HepG2 (cell line): Measurements from ENCODE around the gene ANKRD6. TPM values are rescaled to one million over a fixed set of nuclear protein-coding genes. Genes with fewer than 3 reads are reported as not detected.
A peak's percentile ranks its signal among the peaks of the same experiment; 100 is the strongest.

ENCODE experiments used
- ATM ChIP-seq: fragments of 450-650 bp; IDR thresholded peaks from 2 replicates; pipeline ENCODE4 v1.7.1; 2017; ENCODE audit warnings: mild to moderate bottlenecking, borderline replicate concordance
- BRF2 ChIP-seq: sonication (generic); formaldehyde crosslinking; IDR thresholded peaks from 2 replicates; pipeline ENCODE4 v1.8.1; 2022; ENCODE audit warnings: mild to moderate bottlenecking, missing genetic modification reagents
- HINFP ChIP-seq: sonication (generic); formaldehyde crosslinking; IDR thresholded peaks from 2 replicates; pipeline ENCODE4 v1.4.0; 2020; ENCODE audit warnings: low read depth, mild to moderate bottlenecking, missing genetic modification reagents
- NR0B2 ChIP-seq: sonication (generic); formaldehyde crosslinking; IDR thresholded peaks from 2 replicates; pipeline ENCODE4 v1.4.0; 2020; ENCODE audit warnings: mild to moderate bottlenecking, missing genetic modification reagents
- PBX3 ChIP-seq: sonication (generic); formaldehyde crosslinking; IDR thresholded peaks from 2 replicates; pipeline ENCODE4 v1.8.1; 2023; ENCODE audit warnings: missing genetic modification reagents, inconsistent platforms, borderline replicate concordance
- PREB ChIP-seq: sonication (generic); formaldehyde crosslinking; IDR thresholded peaks from 2 replicates; pipeline ENCODE4 v1.4.0; 2020; ENCODE audit warnings: missing genetic modification reagents
- PTBP1 ChIP-seq: fragments of 200-400 bp; formaldehyde crosslinking; IDR thresholded peaks from 2 replicates; pipeline ENCODE4 v1.6.1; 2018; ENCODE audit warnings: low read length, low read depth; ENCODE audit not compliant: poor library complexity, severe bottlenecking
- TBL1XR1 ChIP-seq: fragments of 150-350 bp; IDR thresholded peaks from 2 replicates; pipeline ENCODE4 v1.6.1; 2014; ENCODE audit warnings: borderline replicate concordance, low read length; ENCODE audit not compliant: partially characterized antibody
- TRAFD1 ChIP-seq: sonication (generic); formaldehyde crosslinking; IDR thresholded peaks from 2 replicates; pipeline ENCODE4 v1.5.1; 2020; ENCODE audit warnings: missing genetic modification reagents, mild to moderate bottlenecking, borderline replicate concordance
- ZBTB42 ChIP-seq: sonication (generic); formaldehyde crosslinking; IDR thresholded peaks from 2 replicates; pipeline ENCODE4 v1.5.0; 2020; ENCODE audit warnings: mild to moderate bottlenecking, missing genetic modification reagents
- ZBTB44 ChIP-seq: sonication (generic); formaldehyde crosslinking; IDR thresholded peaks from 2 replicates; pipeline ENCODE4 v1.4.0; 2020; ENCODE audit warnings: missing genetic modification reagents
- ZMAT5 ChIP-seq: sonication (generic); formaldehyde crosslinking; IDR thresholded peaks from 2 replicates; pipeline ENCODE4 v1.5.0; 2020; ENCODE audit warnings: mild to moderate bottlenecking, low read depth, missing genetic modification reagents, borderline replicate concordance
- ZNF180 ChIP-seq: sonication (generic); formaldehyde crosslinking; IDR thresholded peaks from 2 replicates; pipeline ENCODE4 v1.4.0; 2020; ENCODE audit warnings: low read depth, missing genetic modification reagents, borderline replicate concordance
- ZNF343 ChIP-seq: sonication (generic); formaldehyde crosslinking; IDR thresholded peaks from 2 replicates; pipeline ENCODE4 v1.4.0; 2020; ENCODE audit warnings: mild to moderate bottlenecking, missing genetic modification reagents
- ZNF615 ChIP-seq: sonication (generic); formaldehyde crosslinking; IDR thresholded peaks from 2 replicates; pipeline ENCODE4 v1.5.0; 2020; ENCODE audit warnings: mild to moderate bottlenecking, missing genetic modification reagents, borderline replicate concordance
- ZNF766 ChIP-seq: sonication (generic); formaldehyde crosslinking; IDR thresholded peaks from 2 replicates; pipeline ENCODE4 v1.5.0; 2020; ENCODE audit warnings: missing genetic modification reagents, borderline replicate concordance
- ZSCAN25 ChIP-seq: sonication (generic); formaldehyde crosslinking; IDR thresholded peaks from 2 replicates; pipeline ENCODE4 v1.8.0; 2022; ENCODE audit warnings: mild to moderate bottlenecking, missing genetic modification reagents
- polyA plus RNA-seq, 8 experiments: library from polyadenylated mRNA; depleted of rRNA in 3 of 8; stranded (reverse) in 7 of 8; unstranded in 1 of 8; fragments of >200 nt; fragmentation: Illumina TruSeq in 4 of 8; extraction: Trizol in 4 of 8; gene quantifications; 2 replicates each; pipeline versions ENCODE4 v1.2.1 to v1.2.3, GENCODE V29; 2011 to 2016; ENCODE audit warnings: low read depth in 4 of 8, missing spikeins in 1 of 8, mixed read lengths in 1 of 8; ENCODE audit not compliant: insufficient read depth in 1 of 8
- total RNA-seq, 5 experiments: library from RNA; depleted of rRNA; stranded (reverse); fragments of >200 nt; fragmentation: Illumina TruSeq; extraction: Trizol; gene quantifications; 2 replicates each; pipeline ENCODE4 v1.2.3, GENCODE V29; 2016; ENCODE audit warnings: low read depth in 1 of 5

The ANKRD6 gene
- total and polyA plus RNA-seq, 2 of the 13 experiments (the other 11 are each of a cell fraction or from before 2014, with no cell fraction given) = 0.18 to 0.36 TPM

GRCh38 chr6:89638320-89639195 is 205.6 kb downstream of the ANKRD6 start, which contains the start of gene LYRM2 (continued):
- TF ChIP-seq PBX3 (CRISPR knock-in tag) (no peak), ZNF180 (no peak), BRF2 (CRISPR knock-in tag) (no peak), ZNF615 (CRISPR knock-in tag) (no peak), TBL1XR1 (no peak), ZSCAN25 (CRISPR knock-in tag) (peak; percentile 52; the same call in 1 of the 2 replicates), HINFP (peak; percentile 53; the same call in 1 of the 2 replicates), PREB (CRISPR knock-in tag) (no peak), PTBP1 (no peak), ZNF766 (peak; percentile 71; the same call in 1 of the 2 replicates), ZNF343 (CRISPR knock-in tag) (0 out of 2 replicates have a peak, but pooled peaks have one; percentile 78), TRAFD1 (CRISPR knock-in tag) (no peak), ZBTB42 (CRISPR knock-in tag) (peak; percentile 26; the same call in 1 of the 2 replicates), ZMAT5 (CRISPR knock-in tag) (no peak), ATM (no peak), ZBTB44 (CRISPR knock-in tag) (peak; percentile 52; the same call in 1 of the 2 replicates), NR0B2 (CRISPR knock-in tag) (0 out of 2 replicates have a peak, but pooled peaks have one; percentile 29)
